ENCODE data around the gene AGBL4.

The AGBL4 gene

DNA sequence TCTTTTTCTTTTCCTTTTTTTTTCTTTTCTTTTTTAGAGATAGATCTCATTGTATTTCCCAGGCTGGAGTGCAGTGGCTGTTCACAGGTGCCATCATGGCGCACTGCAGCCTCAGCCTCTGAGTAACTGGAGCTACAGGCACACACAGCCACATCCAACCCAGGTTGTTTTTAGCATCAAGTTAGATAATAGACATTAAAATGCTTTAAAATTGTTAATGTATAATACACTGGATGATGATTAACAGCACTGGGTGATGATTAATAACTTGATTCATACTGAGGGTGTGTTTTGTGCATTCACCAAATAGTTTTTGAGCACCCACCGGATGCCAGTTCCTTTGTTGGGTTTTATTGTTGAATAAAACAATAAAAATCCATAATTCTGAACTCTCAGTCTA, 1322.3 kb downstream of the AGBL4 start:
- H3K9me3 ChIP-seq (ENCODE audit: low read length): no peaks in the 10 kb centered on the region
- H2AFZ ChIP-seq (ENCODE audit: low read length): no peak overlapping the region
- no peaks in the 10 kb centered on the region for H3K4me1 ChIP-seq (ENCODE audit: insufficient read depth, low read length, severe bottlenecking)
- H3K9ac ChIP-seq (ENCODE audit: low read length): no peak overlapping the region
- H3K79me2 ChIP-seq (ENCODE audit: insufficient read depth, low read length): no peaks in the 10 kb centered on the region
- H3F3A ChIP-seq (ENCODE audit: insufficient read depth, low read length): no peaks in the 10 kb centered on the region
- TF ChIP-seq EZH2 (IDR thresholded peaks at IDR 0.05; ENCODE audit: borderline replicate concordance, low read length): no peak
- H3K4me3 ChIP-seq (ENCODE audit: low read depth, low read length, poor library complexity, severe bottlenecking): no peak overlapping the region
- no peaks in the 10 kb centered on the region for H3K9me2 ChIP-seq (ENCODE audit: low read depth, low read length)
- H3K27ac ChIP-seq (ENCODE audit: low read depth, low read length, poor library complexity, severe bottlenecking): no peak overlapping the region
- H3K27me3 ChIP-seq (ENCODE audit: insufficient read depth, low read length): no peaks in the 10 kb centered on the region
- H3K4me2 ChIP-seq (ENCODE audit: low read length): no peak overlapping the region
- H3K36me3 ChIP-seq (ENCODE audit: insufficient read depth, low read length): no peaks in the 10 kb centered on the region
- no peaks in the 10 kb centered on the region for H4K20me1 ChIP-seq (ENCODE audit: insufficient read depth, low read length)

DNA sequence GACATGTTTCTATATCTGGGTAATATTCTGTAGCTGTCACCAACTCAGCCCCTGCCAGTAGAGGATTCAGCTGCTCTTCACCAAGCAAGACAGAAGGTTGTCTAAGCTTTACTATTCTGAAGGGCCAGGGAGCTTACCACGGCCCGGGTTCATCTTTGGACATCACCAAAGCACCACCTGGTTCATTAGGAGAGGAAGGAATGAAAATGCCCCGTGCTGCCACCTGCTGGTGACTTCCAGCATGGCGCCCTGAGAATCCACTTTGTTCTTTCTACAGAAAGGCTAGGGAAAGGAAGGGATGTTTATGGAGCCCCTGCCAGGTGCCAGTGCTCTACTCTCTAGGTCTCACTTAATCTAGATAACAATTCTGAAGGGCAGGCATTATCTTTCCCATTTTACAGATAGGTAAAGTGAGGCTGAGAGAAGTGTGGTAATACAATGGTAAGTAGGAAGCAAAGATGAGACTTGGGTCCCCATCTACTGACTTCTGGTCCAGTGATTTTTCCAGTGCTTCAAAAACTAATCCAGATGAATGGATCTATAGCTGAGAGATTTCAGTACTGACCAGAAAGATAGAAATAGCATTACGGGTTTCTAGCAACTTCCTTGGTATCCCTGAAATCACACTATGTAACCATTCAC, 1326.6 kb downstream of the AGBL4 start:
- Histone ChIP-seq H3F3A (ENCODE audit: insufficient read depth, low read length) (no peaks in the 10 kb centered on the region), H3K27me3 (ENCODE audit: insufficient read depth, low read length) (no peaks in the 10 kb centered on the region), H3K79me2 (ENCODE audit: insufficient read depth, low read length) (no peaks in the 10 kb centered on the region), H3K9me3 (ENCODE audit: low read length) (no peaks in the 10 kb centered on the region), H3K9ac (ENCODE audit: low read length) (no peak overlapping the region), H4K20me1 (ENCODE audit: insufficient read depth, low read length) (no peaks in the 10 kb centered on the region), H3K4me2 (ENCODE audit: low read length) (no peak overlapping the region), H3K4me1 (ENCODE audit: insufficient read depth, low read length, severe bottlenecking) (no peaks in the 10 kb centered on the region), H3K36me3 (ENCODE audit: insufficient read depth, low read length) (no peaks in the 10 kb centered on the region), H3K4me3 (ENCODE audit: low read depth, low read length, poor library complexity, severe bottlenecking) (no peak overlapping the region), H3K27ac (ENCODE audit: low read depth, low read length, poor library complexity, severe bottlenecking) (no peak overlapping the region), H2AFZ (ENCODE audit: low read length) (no peak overlapping the region), H3K9me2 (ENCODE audit: low read depth, low read length) (no peaks in the 10 kb centered on the region)
- no peak for TF ChIP-seq EZH2 (IDR thresholded peaks at IDR 0.05; ENCODE audit: borderline replicate concordance, low read length)
- TF ChIP-seq, protein P1, sequence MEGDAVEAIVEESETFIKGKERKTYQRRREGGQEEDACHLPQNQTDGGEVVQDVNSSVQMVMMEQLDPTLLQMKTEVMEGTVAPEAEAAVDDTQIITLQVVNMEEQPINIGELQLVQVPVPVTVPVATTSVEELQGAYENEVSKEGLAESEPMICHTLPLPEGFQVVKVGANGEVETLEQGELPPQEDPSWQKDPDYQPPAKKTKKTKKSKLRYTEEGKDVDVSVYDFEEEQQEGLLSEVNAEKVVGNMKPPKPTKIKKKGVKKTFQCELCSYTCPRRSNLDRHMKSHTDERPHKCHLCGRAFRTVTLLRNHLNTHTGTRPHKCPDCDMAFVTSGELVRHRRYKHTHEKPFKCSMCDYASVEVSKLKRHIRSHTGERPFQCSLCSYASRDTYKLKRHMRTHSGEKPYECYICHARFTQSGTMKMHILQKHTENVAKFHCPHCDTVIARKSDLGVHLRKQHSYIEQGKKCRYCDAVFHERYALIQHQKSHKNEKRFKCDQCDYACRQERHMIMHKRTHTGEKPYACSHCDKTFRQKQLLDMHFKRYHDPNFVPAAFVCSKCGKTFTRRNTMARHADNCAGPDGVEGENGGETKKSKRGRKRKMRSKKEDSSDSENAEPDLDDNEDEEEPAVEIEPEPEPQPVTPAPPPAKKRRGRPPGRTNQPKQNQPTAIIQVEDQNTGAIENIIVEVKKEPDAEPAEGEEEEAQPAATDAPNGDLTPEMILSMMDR (IDR thresholded peaks at IDR 0.05; ENCODE audit: low read length): peak; percentile 79

DNA sequence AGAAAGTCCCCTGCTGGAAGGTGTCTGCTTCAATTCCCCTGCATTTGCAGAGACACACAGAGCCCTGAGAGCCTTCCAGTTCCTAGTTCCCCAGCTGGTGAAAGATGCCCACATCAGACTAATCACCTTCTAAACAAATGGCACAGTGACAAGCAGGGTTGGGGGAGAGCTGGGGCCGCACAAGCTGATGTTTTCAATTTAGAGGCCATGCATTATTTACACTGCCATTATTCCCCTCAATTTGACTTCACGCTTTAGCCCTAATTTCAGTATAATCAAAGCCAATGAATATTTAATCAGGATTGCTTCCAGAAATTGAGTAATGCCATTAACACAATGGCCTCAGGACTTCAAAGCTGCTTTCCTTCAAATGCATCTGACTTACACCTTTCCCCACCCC, 1328.6 kb downstream of the AGBL4 start:
- no peaks in the 10 kb centered on the region for H4K20me1 ChIP-seq (ENCODE audit: insufficient read depth, low read length)

More for the DNA sequence above, 1328.6 kb downstream of the AGBL4 start:
- no peaks in the 10 kb centered on the region for H3K9me3 ChIP-seq (ENCODE audit: low read length)
- no peak overlapping the region for H3K4me3 ChIP-seq (ENCODE audit: low read depth, low read length, poor library complexity, severe bottlenecking)
- H3K36me3 ChIP-seq (ENCODE audit: insufficient read depth, low read length): no peaks in the 10 kb centered on the region
- H3F3A ChIP-seq (ENCODE audit: insufficient read depth, low read length): no peaks in the 10 kb centered on the region
- no peak overlapping the region for H2AFZ ChIP-seq (ENCODE audit: low read length)
- no peak overlapping the region for H3K4me2 ChIP-seq (ENCODE audit: low read length)
- H3K27ac ChIP-seq (ENCODE audit: low read depth, low read length, poor library complexity, severe bottlenecking): no peak overlapping the region
- no peaks in the 10 kb centered on the region for H3K9me2 ChIP-seq (ENCODE audit: low read depth, low read length)
- no peaks in the 10 kb centered on the region for H3K27me3 ChIP-seq (ENCODE audit: insufficient read depth, low read length)
- no peaks in the 10 kb centered on the region for H3K79me2 ChIP-seq (ENCODE audit: insufficient read depth, low read length)
- H3K4me1 ChIP-seq (ENCODE audit: insufficient read depth, low read length, severe bottlenecking): no peaks in the 10 kb centered on the region
- H3K9ac ChIP-seq (ENCODE audit: low read length): no peak overlapping the region
- TF ChIP-seq, protein P1 (IDR thresholded peaks at IDR 0.05; ENCODE audit: low read length): no peak
- TF ChIP-seq EZH2 (IDR thresholded peaks at IDR 0.05; ENCODE audit: borderline replicate concordance, low read length): no peak

Data from OCI-LY1 (cell line).